GM23338 (cell line): Measurements from ENCODE around the gene FCGR1A. TPM values are rescaled to one million over a fixed set of nuclear protein-coding genes. Genes with fewer than 3 reads are reported as not detected.
"Not testable (repeated sequence)": the region's sequence is repeated elsewhere in the genome, so short reads cannot be mapped to it uniquely, and the experiment has no call there.

Experiments
- ATAC-seq: fragments of 200-7000 bp; cut with Tn5 transposase; 3 replicates; pipeline ENCODE4 v1.9.1; 2020
- DNase-seq: peaks from one replicate; pipeline ENCODE4 v3.0.0-alpha.2; 2015; ENCODE audit warnings: low spot score
- H2AFZ ChIP-seq: fragments of 200-600 bp; sonication (generic); 2 replicates; pipeline ENCODE4 v1.8.0; 2016; ENCODE audit warnings: antibody characterized with exemption, mild to moderate bottlenecking, moderate library complexity
- H3F3A ChIP-seq: fragments of 200-600 bp; sonication (generic); replicated peaks from 2 replicates; pipeline ENCODE4 v1.8.0; 2017; ENCODE audit warnings: antibody characterized with exemption, mixed run types, low read depth
- H3K27ac ChIP-seq: fragments of 200-600 bp; sonication (generic); 2 replicates; pipeline ENCODE4 v1.6.1; 2016; ENCODE audit warnings: low read depth
- H3K27me3 ChIP-seq: fragments of 200-600 bp; sonication (generic); 2 replicates; pipeline ENCODE4 v1.8.0; 2016; ENCODE audit warnings: mild to moderate bottlenecking, mixed run types, moderate library complexity; ENCODE audit not compliant: insufficient read depth
- H3K36me3 ChIP-seq: fragments of 200-600 bp; sonication (generic); 2 replicates; pipeline ENCODE4 v1.8.0; 2016; ENCODE audit warnings: mild to moderate bottlenecking; ENCODE audit not compliant: insufficient read depth
- H3K4me1 ChIP-seq: fragments of 200-600 bp; sonication (generic); 2 replicates; pipeline ENCODE4 v1.8.0; 2016; ENCODE audit warnings: mild to moderate bottlenecking, moderate library complexity; ENCODE audit not compliant: insufficient read depth
- H3K4me2 ChIP-seq: fragments of 200-600 bp; sonication (generic); 2 replicates; pipeline ENCODE4 v1.7.1; 2017; ENCODE audit warnings: mixed run types
- H3K4me3 ChIP-seq: fragments of 200-600 bp; sonication (generic); 2 replicates; pipeline ENCODE4 v1.6.1; 2016; ENCODE audit warnings: mixed run types
- H3K79me2 ChIP-seq: fragments of 200-600 bp; sonication (generic); replicated peaks from 2 replicates; pipeline ENCODE4 v1.8.0; 2017; ENCODE audit warnings: mild to moderate bottlenecking; ENCODE audit not compliant: insufficient read depth
- H3K9me2 ChIP-seq: fragments of 200-600 bp; sonication (generic); 2 replicates; pipeline ENCODE4 v1.8.0; 2017; ENCODE audit not compliant: insufficient read depth
- H4K20me1 ChIP-seq: fragments of 200-600 bp; sonication (generic); replicated peaks from 2 replicates; pipeline ENCODE4 v1.8.0; 2017; ENCODE audit warnings: mild to moderate bottlenecking; ENCODE audit not compliant: insufficient read depth
- H3K27ac Mint-ChIP-seq: 2 replicates; pipeline ENCODE4 v1.8.0; 2020; ENCODE audit warnings: inconsistent platforms, mild to moderate bottlenecking, moderate library complexity, mixed read lengths
- H3K27me3 Mint-ChIP-seq: 3 replicates; pipeline ENCODE4 v1.8.0; 2022; ENCODE audit warnings: low read depth, mild to moderate bottlenecking, moderate library complexity, mixed read lengths, inconsistent platforms; ENCODE audit not compliant: insufficient read depth, poor library complexity
- H3K36me3 Mint-ChIP-seq: 3 replicates; pipeline ENCODE4 v1.8.0; 2021; ENCODE audit warnings: low read depth, mild to moderate bottlenecking, inconsistent platforms, moderate library complexity, mixed read lengths
- H3K4me1 Mint-ChIP-seq: 3 replicates; pipeline ENCODE4 v1.8.0; 2020; ENCODE audit warnings: mild to moderate bottlenecking, inconsistent platforms, mixed read lengths
- H3K4me3 Mint-ChIP-seq: 3 replicates; pipeline ENCODE4 v1.8.0; 2021; ENCODE audit warnings: moderate library complexity, mild to moderate bottlenecking, inconsistent platforms, mixed read lengths
- H3K9me3 Mint-ChIP-seq: 3 replicates; pipeline ENCODE4 v1.8.0; 2020; ENCODE audit warnings: moderate library complexity, mild to moderate bottlenecking, inconsistent platforms, mixed read lengths
- polyA plus RNA-seq: library from polyadenylated mRNA; unstranded; fragments of >200 nt; fragmentation: Nextera tagmentation; extraction: Ambion mirVana; gene quantifications from 2 replicates; pipeline ENCODE4 v1.2.1, GENCODE V29; 2016
- total RNA-seq: library from RNA; depleted of rRNA; stranded (reverse); fragments of >200 nt; shearing (Covaris generic); gene quantifications from 2 replicates; pipeline ENCODE4 v1.2.3, GENCODE V29; 2014; rRNA removed

FCGR1A gene
- total and polyA plus RNA-seq, 2 experiments from 2014 or later = not detected

DNA sequence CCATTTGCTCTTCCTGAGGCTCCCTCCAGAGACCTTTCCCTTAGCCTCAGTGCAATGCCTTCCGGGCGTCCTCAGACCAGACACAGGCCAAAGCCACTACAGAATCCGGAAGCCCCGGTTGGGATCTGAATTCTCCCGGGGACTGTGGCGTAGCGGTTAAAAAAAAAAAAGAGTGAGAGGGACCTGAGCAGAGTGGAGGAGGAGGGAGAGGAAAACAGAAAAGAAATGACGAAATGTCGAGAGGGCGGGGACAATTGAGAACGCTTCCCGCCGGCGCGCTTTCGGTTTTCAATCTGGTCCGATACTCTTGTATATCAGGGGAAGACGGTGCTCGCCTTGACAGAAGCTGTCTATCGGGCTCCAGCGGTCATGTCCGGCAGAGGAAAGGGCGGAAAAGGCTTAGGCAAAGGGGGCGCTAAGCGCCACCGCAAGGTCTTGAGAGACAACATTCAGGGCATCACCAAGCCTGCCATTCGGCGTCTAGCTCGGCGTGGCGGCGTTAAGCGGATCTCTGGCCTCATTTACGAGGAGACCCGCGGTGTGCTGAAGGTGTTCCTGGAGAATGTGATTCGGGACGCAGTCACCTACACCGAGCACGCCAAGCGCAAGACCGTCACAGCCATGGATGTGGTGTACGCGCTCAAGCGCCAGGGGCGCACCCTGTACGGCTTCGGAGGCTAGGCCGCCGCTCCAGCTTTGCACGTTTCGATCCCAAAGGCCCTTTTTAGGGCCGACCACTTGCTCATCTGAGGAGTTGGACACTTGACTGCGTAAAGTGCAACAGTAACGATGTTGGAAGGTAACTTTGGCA lies 50.0 kb downstream of the FCGR1A start:
- not testable (repeated sequence) for H3K4me1 ChIP-seq, H3K4me1 Mint-ChIP-seq, H3K27me3 ChIP-seq, H3K27ac ChIP-seq, H3K27me3 Mint-ChIP-seq, H3K9me3 Mint-ChIP-seq, H3K36me3 Mint-ChIP-seq, H3K27ac Mint-ChIP-seq, H3K79me2 ChIP-seq, H3K36me3 ChIP-seq, H3K4me3 ChIP-seq, H3F3A ChIP-seq, H3K4me2 ChIP-seq, DNase-seq, H2AFZ ChIP-seq, H3K9me2 ChIP-seq, H4K20me1 ChIP-seq, H3K4me3 Mint-ChIP-seq
- peak; percentile 74 for ATAC-seq

DNA sequence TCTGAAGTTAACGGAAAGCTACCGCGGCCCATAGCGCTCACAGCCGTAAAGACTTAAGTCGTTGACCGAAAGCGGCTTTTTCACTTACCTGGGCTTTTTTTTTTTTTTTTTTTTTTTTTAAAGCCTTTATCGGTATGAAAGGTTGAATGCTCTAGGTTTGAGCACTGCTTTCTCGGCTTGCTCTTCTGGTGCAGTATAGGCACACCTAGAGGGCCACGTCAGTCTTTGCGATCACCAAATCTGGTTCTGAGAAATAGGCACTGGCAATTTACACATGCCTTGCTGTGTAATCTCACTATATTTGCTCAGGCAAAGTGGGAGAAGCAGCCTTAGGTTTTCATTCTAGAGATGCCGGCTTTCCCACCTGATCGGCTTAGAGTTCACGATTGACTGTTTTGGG lies 50.6 kb downstream of the FCGR1A start:
- not testable (repeated sequence) for H3K9me2 ChIP-seq, H3K36me3 ChIP-seq, H3K27me3 ChIP-seq, H3K4me1 ChIP-seq, H3K9me3 Mint-ChIP-seq, H3K36me3 Mint-ChIP-seq, ATAC-seq, H3K4me3 ChIP-seq, H3K4me1 Mint-ChIP-seq, H4K20me1 ChIP-seq, H3K4me2 ChIP-seq, H3K27ac Mint-ChIP-seq, H3K27ac ChIP-seq, H3F3A ChIP-seq, H3K4me3 Mint-ChIP-seq, H3K79me2 ChIP-seq, H3K27me3 Mint-ChIP-seq, DNase-seq, H2AFZ ChIP-seq

DNA sequence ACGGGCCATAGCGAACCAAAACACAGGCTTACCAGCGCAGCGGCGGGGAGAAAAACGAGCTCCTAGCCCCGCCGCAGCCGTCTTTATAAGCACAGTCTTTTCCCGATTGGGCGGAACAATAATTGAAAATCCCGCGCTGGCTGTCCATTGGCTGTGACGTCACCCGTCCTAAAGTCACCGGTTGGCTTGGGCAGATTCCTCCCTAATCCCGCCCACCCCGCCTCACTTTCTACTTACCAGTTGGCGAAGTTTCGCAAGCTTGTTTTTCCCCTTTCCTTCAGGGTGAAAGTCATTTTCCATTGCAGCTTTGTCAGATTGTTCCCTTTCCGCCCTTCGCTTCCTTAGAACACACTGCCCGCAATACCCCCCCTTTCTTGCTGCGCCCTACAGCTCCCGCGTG lies 58.7 kb downstream of the FCGR1A start:
- not testable (repeated sequence) for DNase-seq

More for the DNA sequence above, 58.7 kb downstream of the FCGR1A start:
- Histone ChIP-seq H4K20me1 (peaks cover 11% of the 10 kb centered on the region), H3K4me1 (peaks cover 11% of the 10 kb centered on the region), H3K79me2 (peaks cover 24% of the 10 kb centered on the region)
- H3K9me2 ChIP-seq, H3K4me3 ChIP-seq, H3K9me3 Mint-ChIP-seq, H2AFZ ChIP-seq, H3K27ac Mint-ChIP-seq, H3K27ac ChIP-seq, H3K27me3 ChIP-seq, H3K27me3 Mint-ChIP-seq, H3K4me3 Mint-ChIP-seq, H3F3A ChIP-seq, H3K4me2 ChIP-seq, H3K36me3 Mint-ChIP-seq, H3K36me3 ChIP-seq: not testable (repeated sequence)
- ATAC-seq = peak; percentile 14
- peaks cover 16% of the 10 kb centered on the region for H3K4me1 Mint-ChIP-seq

Other genes with a start within 250 kb of the FCGR1A start
- gene PPIAL4C, start 198.8 kb upstream of the FCGR1A start, total RNA-seq = not detected in 2 replicates
- 0.59 TPM in 1 of 2 replicates, not detected in the other for gene PPIAL4C, start 198.8 kb upstream of the FCGR1A start, polyA plus RNA-seq
- 13.4 and 18.4 TPM in 2 replicates for gene BOLA1, start 116.9 kb downstream of the FCGR1A start, total RNA-seq
- 23.1 and 26.2 TPM in 2 replicates for gene BOLA1, start 116.9 kb downstream of the FCGR1A start, polyA plus RNA-seq
- 41.7 and 42.5 TPM in 2 replicates for gene SV2A, start 135.2 kb downstream of the FCGR1A start, total RNA-seq
- 17.3 and 17.8 TPM in 2 replicates for gene SV2A, start 135.2 kb downstream of the FCGR1A start, polyA plus RNA-seq
- gene SF3B4, start 145.1 kb downstream of the FCGR1A start, total RNA-seq = 48.7 and 49.2 TPM in 2 replicates
- gene SF3B4, start 145.1 kb downstream of the FCGR1A start, polyA plus RNA-seq = 84.0 and 85.7 TPM in 2 replicates
- 1.8 and 2.4 TPM in 2 replicates for gene MTMR11, start 154.2 kb downstream of the FCGR1A start, total RNA-seq
- gene MTMR11, start 154.2 kb downstream of the FCGR1A start, polyA plus RNA-seq = 2.1 and 3.6 TPM in 2 replicates
- gene OTUD7B, start 228.0 kb downstream of the FCGR1A start, total RNA-seq = 9.9 and 12.4 TPM in 2 replicates
- gene OTUD7B, start 228.0 kb downstream of the FCGR1A start, polyA plus RNA-seq = 3.3 and 3.7 TPM in 2 replicates